ENCODE measurements around the gene CRYL1. TPM values are rescaled to one million over a fixed set of nuclear protein-coding genes. Genes with fewer than 3 reads are reported as not detected.

Gene CRYL1
- total RNA-seq, 1 experiment from 2014 or later = 26.5 TPM

GRCh38 chr13:20360041-20360491 is 165.6 kb downstream of the CRYL1 start:
- Histone ChIP-seq H3K79me2 (ENCODE audit: insufficient read depth, low read length) (no peaks in the 10 kb centered on the region), H3K27me3 (ENCODE audit: insufficient read depth, low read length) (no peaks in the 10 kb centered on the region), H3K4me1 (ENCODE audit: control insufficient read depth in 1 of 2, insufficient read depth in 2 of 2, low read length in 2 of 2) (peaks cover 0 to 10% of the 10 kb centered on the region in 2 experiments; a peak in 2 of 4 replicates), H3K27ac (ENCODE audit: low read depth, low read length) (no peak overlapping the region), H3K9me2 (ENCODE audit: insufficient read depth) (no peaks in the 10 kb centered on the region), H3K9me3 (ENCODE audit: control insufficient read depth in 1 of 2, insufficient read depth in 1 of 2, low read depth in 1 of 2, low read length in 2 of 2) (no peaks in the 10 kb centered on the region), H3K9ac (ENCODE audit: low read length) (no peak overlapping the region), H3K4me2 (ENCODE audit: low read length) (no peak overlapping the region), H3K36me3 (ENCODE audit: control insufficient read depth in 1 of 2, insufficient read depth in 2 of 2, low read length in 2 of 2) (no peaks in the 10 kb centered on the region), H3K4me3 (replicated peaks in 1 of 2; ENCODE audit: low read depth in 1 of 2, low read length in 2 of 2) (no peak overlapping the region), H4K20me1 (ENCODE audit: insufficient read depth) (no peaks in the 10 kb centered on the region), H2AFZ (ENCODE audit: low read depth, low read length, poor library complexity, severe bottlenecking) (no peak overlapping the region)
- POLR2A ChIA-PET = no interaction called here
- no peak for DNase-seq (ENCODE audit: low read depth, low spot score)
- no peak for ATAC-seq
- RAD21 ChIA-PET (ENCODE audit: low non-redundant PET in 1 of 2, low total read pairs in 2 of 2, uncharacterized antibody in 2 of 2, unreplicated experiment in 2 of 2) = interaction anchor here in 1 of 2 experiments (0.6 kb wide), 1 partner anchor 131 kb away, joined by 3 read pairs; no protein-coding TSS in a partner anchor
- intact Hi-C loops (cut with micrococcal nuclease) = no loop called here
- CTCF ChIA-PET = no interaction called here
- BruUV-seq (replicated peaks) = no TSS peak
- TF ChIP-seq CBX3 (IDR thresholded peaks at IDR 0.05; ENCODE audit: low read depth) (no peak), MAX (IDR thresholded peaks at IDR 0.05) (no peak), YY1 (IDR thresholded peaks at IDR 0.05; ENCODE audit: extremely low read depth, insufficient replicate concordance, low read depth, low read length) (no peak), EGR1 (IDR thresholded peaks at IDR 0.05; ENCODE audit: low read depth) (no peak), POLR2AphosphoS5 (IDR thresholded peaks at IDR 0.05; ENCODE audit: low read depth, low read length) (no peak), SIN3A (IDR thresholded peaks at IDR 0.05; ENCODE audit: low read depth) (no peak), TCF7L2 (IDR thresholded peaks at IDR 0.05; ENCODE audit: borderline replicate concordance, extremely low read depth, insufficient read depth, insufficient read length) (no peak), ELF1 (IDR thresholded peaks at IDR 0.05; ENCODE audit: borderline replicate concordance, low read depth) (no peak), ZNF274 (IDR thresholded peaks at IDR 0.05; ENCODE audit: low read depth, low read length) (no peak), SRF (IDR thresholded peaks at IDR 0.05; ENCODE audit: low read depth) (no peak), ZBTB33 (IDR thresholded peaks at IDR 0.05; ENCODE audit: extremely low read depth, insufficient replicate concordance, low read length) (no peak), POLR2A (IDR thresholded peaks at IDR 0.05; ENCODE audit: borderline replicate concordance, extremely low read depth, insufficient read depth, insufficient read length) (no peak), EZH2phosphoT487 (IDR thresholded peaks at IDR 0.05; ENCODE audit: borderline replicate concordance) (no peak), ZFX (IDR thresholded peaks at IDR 0.05) (no peak)
- TF ChIP-seq, protein P1, sequence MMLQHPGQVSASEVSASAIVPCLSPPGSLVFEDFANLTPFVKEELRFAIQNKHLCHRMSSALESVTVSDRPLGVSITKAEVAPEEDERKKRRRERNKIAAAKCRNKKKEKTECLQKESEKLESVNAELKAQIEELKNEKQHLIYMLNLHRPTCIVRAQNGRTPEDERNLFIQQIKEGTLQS (IDR thresholded peaks at IDR 0.05) = no peak

Data from HCT116 (cell line).